ENCODE results near the gene TMEM218. TPM values are rescaled to one million over a fixed set of nuclear protein-coding genes. Genes with fewer than 3 reads are reported as not detected.
A peak's percentile ranks its signal among the peaks of the same experiment; 100 is the strongest.

Gene TMEM218
- total and polyA plus RNA-seq, 2 of the 8 experiments (the other 6 are each of a cell fraction or from before 2014, with no cell fraction given) = 17.0 to 33.5 TPM

GRCh38 chr11:125076378-125076945, 35.0 kb downstream of the TMEM218 start:
- H2BK120ac ChIP-seq (replicated peaks; ENCODE audit: low read depth, low read length) = no peak overlapping the region
- no peaks in the 10 kb centered on the region; the same call in 1 of the 2 replicates for H3K79me1 ChIP-seq (ENCODE audit: low read depth, low read length)
- H2BK12ac ChIP-seq (ENCODE audit: low read depth, low read length) = no peak overlapping the region
- H2AK5ac ChIP-seq (ENCODE audit: low read depth, low read length) = no peak overlapping the region
- DNase-seq (ENCODE audit: low read depth in 1 of 2, low spot score in 2 of 2) = no peak
- H3K4me2 ChIP-seq (ENCODE audit: insufficient read depth in 1 of 2, low read depth in 2 of 2, low read length in 2 of 2) = no peak overlapping the region
- H4K8ac ChIP-seq (ENCODE audit: extremely low read depth, insufficient read depth, low read length) = peak overlapping the region; percentile 31; the same call in 1 of the 2 replicates
- no peak overlapping the region for H3K23ac ChIP-seq (ENCODE audit: insufficient read length)
- H4K91ac ChIP-seq (replicated peaks; ENCODE audit: insufficient read length, low read length) = no peak overlapping the region
- no peaks in the 10 kb centered on the region for H3K79me2 ChIP-seq (ENCODE audit: control insufficient read depth in 1 of 2, insufficient read depth in 2 of 2, low read length in 2 of 2)
- H2BK15ac ChIP-seq (ENCODE audit: low read length) = no peak overlapping the region
- H4K5ac ChIP-seq (ENCODE audit: insufficient read length, low read depth, low read length) = no peak overlapping the region
- H3K4me1 ChIP-seq (replicated peaks in 1 of 4; ENCODE audit: control insufficient read depth in 3 of 4, insufficient read depth in 4 of 4, low read length in 3 of 4) = peaks cover 0 to 5% (median 0%) of the 10 kb centered on the region in 4 experiments; a peak in 1 of 7 replicates
- WGBS, 2 experiments (ENCODE audit: extremely low coverage in 1 of 2, insufficient coverage in 1 of 2, insufficient read length in 1 of 2, insufficient replicate concordance in 2 of 2, low coverage in 1 of 2, low lambda C conversion rate in 2 of 2, missing lambda C conversion rate in 1 of 2) = 84% methylated on average over 14 of the region's 14 CpGs; no CpG with 5 or more reads in 1 of the 2 experiments
- ChIA-PET POLR2A (ENCODE audit: partially characterized antibody) (no interaction called here), CTCF (ENCODE audit: partially characterized antibody) (interaction anchor here (0.6 to 29.4 kb wide), 14 partner anchors 12 to 430 kb away, joined by 3 to 486 read pairs (median 4); no protein-coding TSS in a partner anchor)
- no peak overlapping the region for H3K27ac ChIP-seq (ENCODE audit: low read depth, low read length)
- no peaks in the 10 kb centered on the region for H3K36me3 ChIP-seq (ENCODE audit: control insufficient read depth in 2 of 4, insufficient read depth in 4 of 4, low read length in 3 of 4)
- H3K23me2 ChIP-seq (ENCODE audit: low read depth, low read length) = no peaks in the 10 kb centered on the region
- no peak overlapping the region for H2BK5ac ChIP-seq (ENCODE audit: low read depth, low read length)
- no peaks in the 10 kb centered on the region for H3K9me3 ChIP-seq (ENCODE audit: insufficient read depth in 2 of 2, low read depth in 1 of 2, low read length in 1 of 2)
- no peak for FAIRE-seq
- H3K14ac ChIP-seq (ENCODE audit: insufficient read length) = no peak overlapping the region
- no peak overlapping the region for H2BK20ac ChIP-seq (ENCODE audit: low read length)
- H3K27me3 ChIP-seq (replicated peaks in 1 of 4; ENCODE audit: control insufficient read depth in 3 of 4, extremely low read depth in 1 of 4, insufficient read depth in 3 of 4, low read length in 3 of 4) = no peaks in the 10 kb centered on the region; a peak in 1 of 7 replicates
- H4K20me1 ChIP-seq (replicated peaks in 1 of 2; ENCODE audit: control insufficient read depth in 1 of 2, insufficient read depth in 2 of 2, low read length in 2 of 2) = no peaks in the 10 kb centered on the region
- no peak overlapping the region for H3K4ac ChIP-seq (replicated peaks; ENCODE audit: insufficient read length, low read depth, low read length)
- no peak overlapping the region for H3K4me3 ChIP-seq (ENCODE audit: extremely low read depth in 1 of 4, insufficient read depth in 2 of 4, low read depth in 3 of 4, low read length in 4 of 4)
- H3K56ac ChIP-seq (replicated peaks; ENCODE audit: insufficient read length, low read depth, low read length) = no peak overlapping the region
- no peak overlapping the region for H2AFZ ChIP-seq (ENCODE audit: low read length)
- no peak overlapping the region for H3K9ac ChIP-seq (replicated peaks in 1 of 4; ENCODE audit: extremely low read depth in 1 of 4, low read depth in 3 of 4, low read length in 3 of 4)
- H3K18ac ChIP-seq (ENCODE audit: extremely low read depth, low read length) = no peak overlapping the region
- TF ChIP-seq EGR1 (IDR thresholded peaks at IDR 0.05; ENCODE audit: borderline replicate concordance, low read depth, low read length) = no peak
- no peak for TF ChIP-seq FOSL1 (IDR thresholded peaks at IDR 0.05; ENCODE audit: insufficient read depth, low read depth, low read length)
- no peak for TF ChIP-seq TAF1 (IDR thresholded peaks at IDR 0.05; ENCODE audit: low read depth, low read length)
- TF ChIP-seq KDM4A (IDR thresholded peaks at IDR 0.05; ENCODE audit: low read depth, low read length, severe bottlenecking) = no peak
- no peak for TF ChIP-seq CHD1 (IDR thresholded peaks at IDR 0.05; ENCODE audit: low read depth, low read length)
- TF ChIP-seq KDM1A (IDR thresholded peaks at IDR 0.05; ENCODE audit: borderline replicate concordance, low read length) = no peak
- no peak for TF ChIP-seq EP300 (IDR thresholded peaks at IDR 0.05; ENCODE audit: borderline replicate concordance in 1 of 2, low read depth in 2 of 2, low read length in 2 of 2)
- no peak for TF ChIP-seq E2F6 (IDR thresholded peaks at IDR 0.05)
- no peak for TF ChIP-seq EZH2 (IDR thresholded peaks at IDR 0.05; ENCODE audit: low read depth, low read length, severe bottlenecking)
- TF ChIP-seq MAX (IDR thresholded peaks at IDR 0.05) = no peak
- TF ChIP-seq CEBPB (IDR thresholded peaks at IDR 0.05; ENCODE audit: low read depth, low read length) = no peak
- TF ChIP-seq GABPA (IDR thresholded peaks at IDR 0.05; ENCODE audit: borderline replicate concordance, insufficient read depth, low read length) = no peak
- no peak for TF ChIP-seq ASH2L (IDR thresholded peaks at IDR 0.05; ENCODE audit: low read length)
